PC-9 (cell line): ENCODE data around the gene PRIM2. TPM values are rescaled to one million over a fixed set of nuclear protein-coding genes. Genes with fewer than 3 reads are reported as not detected.
"Not testable (repeated sequence)": the region's sequence is repeated elsewhere in the genome, so short reads cannot be mapped to it uniquely, and the experiment has no call there.

Source experiments
- BruUV-seq: library from RNA; stranded (reverse); fragments of 400-500 nt; replicated peaks from 2 replicates; lab custom pipeline; 2021; lab: Mats Ljungman, UMichigan
- CTCF ChIA-PET: fragments of 300-600 bp; sonication (Branson Sonifier 250); formaldehyde crosslinking; loops from one replicate; lab custom pipeline; 2022; ENCODE audit warnings: antibody characterized with exemption; lab: Charles Lee
- POLR2A ChIA-PET: fragments of 300-600 bp; sonication (Branson Sonifier 250); formaldehyde crosslinking; loops from one replicate; lab custom pipeline; 2022; ENCODE audit warnings: antibody characterized with exemption; ENCODE audit not compliant: unreplicated experiment; lab: Charles Lee
- DNase-seq, 2 experiments: peaks; one replicate each; pipeline versions ENCODE4 v3.0.0 to v3.0.0-alpha.2; 2015 to 2022; ENCODE audit warnings: mixed read lengths in 1 of 2
- H2AFZ ChIP-seq: fragments of 200-600 bp; sonication (generic); 2 replicates; pipeline ENCODE4 v1.8.1; 2017; ENCODE audit warnings: antibody characterized with exemption
- H3F3A ChIP-seq: fragments of 200-600 bp; sonication (generic); 2 replicates; pipeline ENCODE4 v1.8.1; 2017; ENCODE audit warnings: antibody characterized with exemption, mild to moderate bottlenecking, low read depth; ENCODE audit not compliant: insufficient read depth
- H3K27ac ChIP-seq: fragments of 200-600 bp; sonication (generic); 2 replicates; pipeline ENCODE4 v1.6.1; 2016; ENCODE audit warnings: mixed run types
- H3K27me3 ChIP-seq: fragments of 200-600 bp; sonication (generic); 2 replicates; pipeline ENCODE4 v1.6.1; 2016; ENCODE audit warnings: low read depth, mixed run types; ENCODE audit not compliant: insufficient read depth
- H3K36me3 ChIP-seq: fragments of 200-600 bp; sonication (generic); 2 replicates; pipeline ENCODE4 v1.6.1; 2016; ENCODE audit warnings: low read depth, mixed run types
- H3K4me1 ChIP-seq: fragments of 200-600 bp; sonication (generic); replicated peaks from 2 replicates; pipeline ENCODE4 v1.6.1; 2016; ENCODE audit warnings: mixed run types; ENCODE audit not compliant: insufficient read depth
- H3K4me2 ChIP-seq: fragments of 200-600 bp; sonication (generic); 2 replicates; pipeline ENCODE4 v1.6.1; 2017; ENCODE audit warnings: mixed run types
- H3K4me3 ChIP-seq: fragments of 200-600 bp; sonication (generic); 2 replicates; pipeline ENCODE4 v1.6.1; 2016; ENCODE audit warnings: mixed run types
- H3K79me2 ChIP-seq: fragments of 200-600 bp; sonication (generic); 2 replicates; pipeline ENCODE4 v1.6.1; 2017; ENCODE audit warnings: low read depth, mixed run types
- H3K9me2 ChIP-seq: fragments of 200-600 bp; sonication (generic); 2 replicates; pipeline ENCODE4 v1.8.1; 2017; ENCODE audit warnings: mild to moderate bottlenecking; ENCODE audit not compliant: insufficient read depth
- H3K9me3 ChIP-seq: fragments of 200-600 bp; sonication (generic); 2 replicates; pipeline ENCODE4 v1.8.1; 2016; ENCODE audit warnings: low read depth; ENCODE audit not compliant: insufficient read depth
- H4K20me1 ChIP-seq: fragments of 200-600 bp; sonication (generic); 2 replicates; pipeline ENCODE4 v1.8.1; 2017; ENCODE audit not compliant: insufficient read depth
- EZH2 ChIP-seq: fragments of 200-600 bp; sonication (generic); IDR thresholded peaks from 2 replicates; pipeline ENCODE4 v1.8.0; 2017; ENCODE audit warnings: antibody characterized with exemption, low read depth
- intact Hi-C: fragments of 100-400 bp; cut with micrococcal nuclease; formaldehyde crosslinking; loops from one replicate; pipeline ENCODE4 v1.10.0; 2022; ENCODE audit not compliant: unreplicated experiment
- total RNA-seq: library from RNA; stranded (reverse); gene quantifications from 2 replicates; pipeline ENCODE4 v1.2.3, GENCODE V29; 2021
- TF ChIP-seq, protein P1 (sequence below): fragments of 200-600 bp; sonication (generic); conservative IDR thresholded peaks from 2 replicates; pipeline ENCODE4 v1.6.1; 2017; ENCODE audit warnings: mixed run types, antibody characterized with exemption, mild to moderate bottlenecking, moderate library complexity

Gene PRIM2
- total RNA-seq, 1 experiment from 2014 or later, result 33.3 TPM

DNA sequence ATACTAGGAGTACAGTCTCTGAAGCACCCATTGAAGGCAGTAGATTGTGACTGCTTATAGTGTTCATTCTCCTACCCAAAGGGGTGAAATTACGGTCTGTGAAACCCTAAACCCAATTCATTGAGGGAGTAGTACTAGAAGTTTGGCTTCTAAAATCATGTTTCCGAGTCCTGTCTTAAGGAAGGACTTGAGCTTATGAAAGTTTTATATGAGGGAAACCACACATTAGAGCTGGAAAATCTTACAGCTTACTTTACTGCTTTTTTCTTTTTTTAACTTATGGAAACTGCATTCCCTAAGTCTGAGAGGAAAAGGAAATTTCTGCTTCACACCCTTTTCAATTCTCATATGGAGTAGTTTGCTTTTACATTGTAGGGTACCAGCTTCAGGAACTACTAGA, 38.4 kb upstream of the PRIM2 start:
- no peaks in the 10 kb centered on the region for H3F3A ChIP-seq
- H3K79me2 ChIP-seq, result no peaks in the 10 kb centered on the region
- no peak overlapping the region for H3K4me3 ChIP-seq
- no peaks in the 10 kb centered on the region for H3K9me2 ChIP-seq
- intact Hi-C loops, result no loop called here
- H3K4me2 ChIP-seq, result no peak overlapping the region
- DNase-seq, result no peak
- H2AFZ ChIP-seq, result no peak overlapping the region
- H4K20me1 ChIP-seq, result no peaks in the 10 kb centered on the region
- ChIA-PET CTCF (no interaction called here), POLR2A (no interaction called here)
- BruUV-seq, result no TSS peak
- H3K27me3 ChIP-seq, result no peaks in the 10 kb centered on the region
- no peaks in the 10 kb centered on the region for H3K4me1 ChIP-seq
- TF ChIP-seq, protein P1, sequence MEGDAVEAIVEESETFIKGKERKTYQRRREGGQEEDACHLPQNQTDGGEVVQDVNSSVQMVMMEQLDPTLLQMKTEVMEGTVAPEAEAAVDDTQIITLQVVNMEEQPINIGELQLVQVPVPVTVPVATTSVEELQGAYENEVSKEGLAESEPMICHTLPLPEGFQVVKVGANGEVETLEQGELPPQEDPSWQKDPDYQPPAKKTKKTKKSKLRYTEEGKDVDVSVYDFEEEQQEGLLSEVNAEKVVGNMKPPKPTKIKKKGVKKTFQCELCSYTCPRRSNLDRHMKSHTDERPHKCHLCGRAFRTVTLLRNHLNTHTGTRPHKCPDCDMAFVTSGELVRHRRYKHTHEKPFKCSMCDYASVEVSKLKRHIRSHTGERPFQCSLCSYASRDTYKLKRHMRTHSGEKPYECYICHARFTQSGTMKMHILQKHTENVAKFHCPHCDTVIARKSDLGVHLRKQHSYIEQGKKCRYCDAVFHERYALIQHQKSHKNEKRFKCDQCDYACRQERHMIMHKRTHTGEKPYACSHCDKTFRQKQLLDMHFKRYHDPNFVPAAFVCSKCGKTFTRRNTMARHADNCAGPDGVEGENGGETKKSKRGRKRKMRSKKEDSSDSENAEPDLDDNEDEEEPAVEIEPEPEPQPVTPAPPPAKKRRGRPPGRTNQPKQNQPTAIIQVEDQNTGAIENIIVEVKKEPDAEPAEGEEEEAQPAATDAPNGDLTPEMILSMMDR, result no peak
- no peak for TF ChIP-seq EZH2
- no peaks in the 10 kb centered on the region for H3K36me3 ChIP-seq
- no peaks in the 10 kb centered on the region for H3K9me3 ChIP-seq
- no peak overlapping the region for H3K27ac ChIP-seq

DNA sequence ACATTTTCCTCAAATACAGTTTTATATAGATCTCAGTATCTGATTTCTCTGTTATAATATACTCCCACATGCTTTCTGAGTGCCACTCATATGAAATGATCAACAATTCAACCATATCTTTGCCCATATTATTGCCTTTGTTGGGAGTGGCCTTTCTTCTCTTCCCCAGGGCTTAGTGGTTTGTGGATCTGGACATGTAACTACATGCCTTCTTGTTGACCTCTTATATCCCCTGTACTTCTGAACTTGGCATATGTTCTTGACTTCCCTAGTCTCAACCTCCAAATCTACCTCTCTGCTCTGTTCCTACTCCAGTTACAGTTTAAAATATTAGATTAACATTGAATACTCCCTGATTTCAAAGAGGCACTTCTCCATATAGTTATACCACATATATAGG, 34.3 kb upstream of the PRIM2 start:
- no peaks in the 10 kb centered on the region for H3F3A ChIP-seq
- DNase-seq, result no peak
- H3K9me3 ChIP-seq, result no peaks in the 10 kb centered on the region
- no peak overlapping the region for H3K4me3 ChIP-seq
- CTCF ChIA-PET, result no interaction called here
- no peaks in the 10 kb centered on the region for H4K20me1 ChIP-seq
- H3K4me1 ChIP-seq, result peaks cover 5% of the 10 kb centered on the region; the same call in 1 of the 2 replicates
- H3K36me3 ChIP-seq, result no peaks in the 10 kb centered on the region
- TF ChIP-seq, protein P1, result no peak
- TF ChIP-seq EZH2, result no peak
- H3K79me2 ChIP-seq, result no peaks in the 10 kb centered on the region
- no TSS peak for BruUV-seq
- intact Hi-C loops, result no loop called here
- no peaks in the 10 kb centered on the region for H3K9me2 ChIP-seq
- H3K4me2 ChIP-seq, result no peak overlapping the region
- H3K27me3 ChIP-seq, result no peaks in the 10 kb centered on the region
- H3K27ac ChIP-seq, result no peak overlapping the region
- no peak overlapping the region for H2AFZ ChIP-seq
- POLR2A ChIA-PET, result no interaction called here

DNA sequence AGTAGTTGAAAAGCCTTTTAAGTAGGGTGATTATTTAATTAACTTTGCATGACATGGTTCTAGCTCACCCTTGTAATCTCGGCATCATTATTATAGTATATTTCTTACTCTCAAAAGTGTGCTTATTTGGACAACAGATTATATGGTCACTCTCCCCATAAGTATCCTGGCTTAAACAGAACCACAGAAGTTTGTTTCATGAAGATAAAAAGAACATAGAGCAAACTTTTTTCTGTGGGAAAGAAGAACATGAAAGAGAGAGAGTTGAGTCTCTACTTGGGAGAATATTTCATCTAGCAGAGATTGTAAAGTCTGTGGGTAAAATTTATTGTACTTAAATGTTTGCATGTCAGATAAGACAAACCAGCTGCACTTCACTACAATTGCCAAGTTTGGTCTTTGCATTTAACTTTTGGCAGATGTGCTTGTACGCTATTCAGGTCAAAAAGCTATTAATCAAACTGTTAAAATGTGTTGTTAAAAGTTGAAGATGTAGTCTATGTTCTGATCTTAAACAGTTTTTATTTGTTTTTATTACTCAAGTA, 33.4 kb upstream of the PRIM2 start:
- Histone ChIP-seq H3K9me3 (no peaks in the 10 kb centered on the region), H3K4me3 (no peak overlapping the region), H3K4me2 (no peak overlapping the region), H3F3A (no peaks in the 10 kb centered on the region), H2AFZ (no peak overlapping the region), H3K27ac (no peak overlapping the region), H3K4me1 (peaks cover 5% of the 10 kb centered on the region; the same call in 1 of the 2 replicates), H3K36me3 (no peaks in the 10 kb centered on the region), H3K79me2 (no peaks in the 10 kb centered on the region), H4K20me1 (no peaks in the 10 kb centered on the region), H3K9me2 (no peaks in the 10 kb centered on the region), H3K27me3 (no peaks in the 10 kb centered on the region)
- no TSS peak for BruUV-seq
- ChIA-PET CTCF (no interaction called here), POLR2A (no interaction called here)
- TF ChIP-seq, protein P1, result no peak
- no peak for TF ChIP-seq EZH2
- intact Hi-C loops, result no loop called here
- DNase-seq, result no peak

DNA sequence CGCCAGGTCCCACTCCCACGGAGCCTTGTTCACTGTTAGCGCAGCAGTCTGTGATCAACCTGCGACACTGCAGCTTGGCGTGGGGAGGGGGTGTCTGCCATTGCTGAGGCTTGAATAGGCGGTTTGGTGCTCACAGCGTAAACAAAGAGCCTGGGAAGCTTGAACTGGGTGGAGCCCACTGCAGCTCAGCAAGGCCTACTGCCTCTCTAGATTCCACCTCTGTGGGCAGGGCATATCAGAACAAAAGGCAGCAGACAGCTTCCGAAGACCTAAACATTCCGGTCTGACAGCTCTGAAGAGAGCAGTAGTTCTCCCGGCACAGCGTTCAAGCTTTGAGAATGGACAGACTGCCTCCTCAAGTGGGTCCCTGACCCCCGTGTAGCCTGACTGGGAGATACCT, 29.3 kb upstream of the PRIM2 start:
- BruUV-seq, H3K36me3 ChIP-seq, H3K27ac ChIP-seq, H3K4me3 ChIP-seq, H3K4me1 ChIP-seq, H4K20me1 ChIP-seq, H3K9me3 ChIP-seq, H3K9me2 ChIP-seq, H3F3A ChIP-seq, H3K79me2 ChIP-seq, intact Hi-C loops, H3K27me3 ChIP-seq: not testable (repeated sequence)
- DNase-seq, result peak; percentile 67 to 72
- ChIA-PET CTCF (interaction anchor here (0.6 to 1.1 kb wide), 3 partner anchors 20 to 673 kb away, joined by 3 to 6 read pairs (median 4); no protein-coding TSS in a partner anchor), POLR2A (interaction anchor here (0.6 to 0.7 kb wide), 3 partner anchors 12 to 81 kb away, joined by 5 to 11 read pairs (median 7); no protein-coding TSS in a partner anchor)
- Histone ChIP-seq H3K4me2 (peak overlapping the region; percentile 61), H2AFZ (peak overlapping the region; percentile 25)

DNA sequence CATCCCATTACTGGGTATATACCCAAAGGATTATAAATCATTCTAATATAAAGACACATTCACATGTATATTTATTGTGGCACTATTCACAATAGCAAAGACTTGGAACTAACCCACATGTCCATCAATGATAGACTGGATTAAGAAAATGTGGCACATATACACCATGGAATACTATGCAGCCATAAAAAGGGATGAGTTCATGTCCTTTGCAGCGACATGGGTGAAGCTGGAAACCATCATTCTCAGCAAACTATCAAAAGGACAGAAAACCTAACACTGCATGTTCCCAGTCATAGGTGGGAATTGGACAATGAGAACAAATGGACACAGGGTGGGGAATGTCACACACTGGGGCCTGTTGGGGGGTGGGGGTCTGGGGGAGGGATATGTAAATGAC, 24.0 kb upstream of the PRIM2 start:
- H3K9me2 ChIP-seq, CTCF ChIA-PET, H3K4me3 ChIP-seq, H3K9me3 ChIP-seq, BruUV-seq, POLR2A ChIA-PET, DNase-seq, H3K36me3 ChIP-seq, H4K20me1 ChIP-seq, H3K27ac ChIP-seq, H3K27me3 ChIP-seq, intact Hi-C loops, H3K79me2 ChIP-seq, H3K4me2 ChIP-seq, H3F3A ChIP-seq, H2AFZ ChIP-seq, H3K4me1 ChIP-seq: not testable (repeated sequence)
